Astrocyte (in vitro differentiated cells and primary cell): ENCODE results near the gene ZYG11B. TPM values are rescaled to one million over a fixed set of nuclear protein-coding genes. Genes with fewer than 3 reads are reported as not detected.
"Not testable (repeated sequence)": the region's sequence is repeated elsewhere in the genome, so short reads cannot be mapped to it uniquely, and the experiment has no call there.

Source experiments
- DNase-seq: peaks from one replicate; pipeline ENCODE4 v3.0.0-alpha.2; 2010; ENCODE audit warnings: low read depth
- FAIRE-seq: peaks from 2 replicates; lab custom pipeline; 2011; peaks lifted over from hg19 to GRCh38; lab: Jason Lieb, UNC
- H2AFZ ChIP-seq: 2 replicates; pipeline ENCODE4 v1.6.0; 2012; ENCODE audit warnings: low read depth, low read length, inconsistent platforms
- H3K27ac ChIP-seq: 2 replicates; pipeline ENCODE4 v1.5.1; 2011; ENCODE audit warnings: low read depth, low read length, inconsistent platforms
- H3K27me3 ChIP-seq: 2 replicates; pipeline ENCODE4 v1.6.0; 2011; ENCODE audit warnings: low read length, inconsistent platforms; ENCODE audit not compliant: insufficient read depth
- H3K36me3 ChIP-seq: 2 replicates; pipeline ENCODE4 v1.5.1; 2011; ENCODE audit warnings: low read length, inconsistent platforms; ENCODE audit not compliant: insufficient read depth
- H3K4me1 ChIP-seq: 2 replicates; pipeline ENCODE4 v1.5.1; 2011; ENCODE audit warnings: low read length, inconsistent platforms; ENCODE audit not compliant: insufficient read depth
- H3K4me2 ChIP-seq: 2 replicates; pipeline ENCODE4 v1.6.0; 2012; ENCODE audit warnings: low read length, inconsistent platforms
- H3K4me3 ChIP-seq: 2 replicates; pipeline ENCODE4 v1.5.1; 2011; ENCODE audit warnings: low read depth, mild to moderate bottlenecking, low read length, inconsistent platforms; ENCODE audit not compliant: insufficient read depth
- H3K79me2 ChIP-seq: 2 replicates; pipeline ENCODE4 v1.6.0; 2012; ENCODE audit warnings: mild to moderate bottlenecking, low read length, inconsistent platforms; ENCODE audit not compliant: insufficient read depth
- H3K9ac ChIP-seq: 2 replicates; pipeline ENCODE4 v1.6.0; 2012; ENCODE audit warnings: mild to moderate bottlenecking, low read length, inconsistent platforms
- H3K9me3 ChIP-seq: 2 replicates; pipeline ENCODE4 v1.5.1; 2012; ENCODE audit warnings: low read depth, mild to moderate bottlenecking, low read length, inconsistent platforms; ENCODE audit not compliant: insufficient read depth
- H4K20me1 ChIP-seq: 2 replicates; pipeline ENCODE4 v1.6.0; 2012; ENCODE audit warnings: low read length, inconsistent platforms; ENCODE audit not compliant: insufficient read depth
- H3K27ac Mint-ChIP-seq: one replicate; pipeline ENCODE4 v1.8.0; 2021; ENCODE audit warnings: mild to moderate bottlenecking, mixed read lengths; ENCODE audit not compliant: unreplicated experiment
- H3K27me3 Mint-ChIP-seq: one replicate; pipeline ENCODE4 v1.8.0; 2021; ENCODE audit warnings: low read depth, mixed read lengths; ENCODE audit not compliant: unreplicated experiment
- H3K36me3 Mint-ChIP-seq: one replicate; pipeline ENCODE4 v1.8.0; 2021; ENCODE audit warnings: low read depth, mixed read lengths; ENCODE audit not compliant: unreplicated experiment
- H3K4me1 Mint-ChIP-seq: one replicate; pipeline ENCODE4 v1.8.0; 2021; ENCODE audit warnings: low read depth, mixed read lengths; ENCODE audit not compliant: unreplicated experiment
- H3K4me3 Mint-ChIP-seq: one replicate; pipeline ENCODE4 v1.8.0; 2021; ENCODE audit warnings: mild to moderate bottlenecking, moderate library complexity, mixed read lengths; ENCODE audit not compliant: unreplicated experiment
- H3K9me3 Mint-ChIP-seq: one replicate; pipeline ENCODE4 v1.8.0; 2021; ENCODE audit warnings: mild to moderate bottlenecking, mixed read lengths; ENCODE audit not compliant: unreplicated experiment
- EZH2 ChIP-seq: IDR thresholded peaks from 2 replicates; pipeline ENCODE4 v1.6.1; 2012; ENCODE audit warnings: mild to moderate bottlenecking, low read length, inconsistent platforms; ENCODE audit not compliant: insufficient read depth
- total RNA-seq: library from RNA; stranded (reverse); gene quantifications from 2 replicates; pipeline ENCODE4 v1.2.1, GENCODE V29; 2021
- TF ChIP-seq, protein P1 (sequence below): IDR thresholded peaks from 2 replicates; pipeline ENCODE4 v1.5.1; 2011; ENCODE audit warnings: low read depth, mild to moderate bottlenecking, inconsistent platforms, low read length, moderate library complexity; ENCODE audit not compliant: insufficient read depth

Gene ZYG11B
- total RNA-seq, 1 donor from 2014 or later = 22.1 TPM

GRCh38 chr1:52686261-52686751 is 39.9 kb upstream of the ZYG11B start:
- H3K36me3 ChIP-seq = peaks cover 23% of the 10 kb centered on the region
- not testable (repeated sequence) for H3K9me3 ChIP-seq, H3K4me3 Mint-ChIP-seq, H3K4me1 ChIP-seq, H3K79me2 ChIP-seq, DNase-seq, H3K4me3 ChIP-seq, H3K27ac ChIP-seq, H3K27ac Mint-ChIP-seq, H3K4me2 ChIP-seq, H3K9me3 Mint-ChIP-seq, H3K27me3 Mint-ChIP-seq, H4K20me1 ChIP-seq, H3K27me3 ChIP-seq, H3K36me3 Mint-ChIP-seq, H3K4me1 Mint-ChIP-seq, H3K9ac ChIP-seq, FAIRE-seq, H2AFZ ChIP-seq
- TF ChIP-seq, protein P1, sequence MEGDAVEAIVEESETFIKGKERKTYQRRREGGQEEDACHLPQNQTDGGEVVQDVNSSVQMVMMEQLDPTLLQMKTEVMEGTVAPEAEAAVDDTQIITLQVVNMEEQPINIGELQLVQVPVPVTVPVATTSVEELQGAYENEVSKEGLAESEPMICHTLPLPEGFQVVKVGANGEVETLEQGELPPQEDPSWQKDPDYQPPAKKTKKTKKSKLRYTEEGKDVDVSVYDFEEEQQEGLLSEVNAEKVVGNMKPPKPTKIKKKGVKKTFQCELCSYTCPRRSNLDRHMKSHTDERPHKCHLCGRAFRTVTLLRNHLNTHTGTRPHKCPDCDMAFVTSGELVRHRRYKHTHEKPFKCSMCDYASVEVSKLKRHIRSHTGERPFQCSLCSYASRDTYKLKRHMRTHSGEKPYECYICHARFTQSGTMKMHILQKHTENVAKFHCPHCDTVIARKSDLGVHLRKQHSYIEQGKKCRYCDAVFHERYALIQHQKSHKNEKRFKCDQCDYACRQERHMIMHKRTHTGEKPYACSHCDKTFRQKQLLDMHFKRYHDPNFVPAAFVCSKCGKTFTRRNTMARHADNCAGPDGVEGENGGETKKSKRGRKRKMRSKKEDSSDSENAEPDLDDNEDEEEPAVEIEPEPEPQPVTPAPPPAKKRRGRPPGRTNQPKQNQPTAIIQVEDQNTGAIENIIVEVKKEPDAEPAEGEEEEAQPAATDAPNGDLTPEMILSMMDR = peak; percentile 74

DNA sequence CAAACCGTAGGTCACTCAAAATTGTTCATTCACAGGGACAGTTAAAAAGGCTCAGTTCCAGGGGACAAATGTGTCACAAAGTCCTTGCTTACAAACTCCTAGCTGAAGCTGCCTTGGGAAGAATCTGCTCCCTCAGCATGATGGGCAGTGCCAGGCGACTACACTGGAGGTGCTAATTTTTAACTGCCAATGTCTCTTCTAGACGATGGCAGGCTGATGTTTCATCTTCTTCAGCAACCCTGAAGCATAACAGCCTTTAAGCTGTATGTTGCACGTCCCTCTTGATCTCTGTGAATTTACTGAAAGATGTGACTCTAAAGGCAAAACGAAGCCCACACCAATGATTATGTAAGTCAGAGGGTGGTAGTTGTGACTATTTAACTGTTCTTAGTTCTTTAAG is 39.4 kb upstream of the ZYG11B start:
- Mint-ChIP-seq H3K9me3 (no peaks in the 10 kb centered on the region), H3K36me3 (peaks cover 4% of the 10 kb centered on the region), H3K27ac (no peak overlapping the region), H3K4me1 (no peaks in the 10 kb centered on the region), H3K4me3 (no peak overlapping the region), H3K27me3 (no peaks in the 10 kb centered on the region)
- no peak overlapping the region for H3K9ac ChIP-seq
- no peaks in the 10 kb centered on the region for H3K9me3 ChIP-seq
- H3K4me2 ChIP-seq = no peak overlapping the region
- H3K4me1 ChIP-seq = no peaks in the 10 kb centered on the region
- DNase-seq (no peak), FAIRE-seq (no peak)
- no peaks in the 10 kb centered on the region for H4K20me1 ChIP-seq
- H3K27ac ChIP-seq = no peak overlapping the region
- H3K36me3 ChIP-seq = peaks cover 25% of the 10 kb centered on the region
- no peak overlapping the region for H2AFZ ChIP-seq
- no peak overlapping the region for H3K4me3 ChIP-seq
- no peak for TF ChIP-seq EZH2
- TF ChIP-seq, protein P1 = no peak
- no peaks in the 10 kb centered on the region for H3K79me2 ChIP-seq
- no peaks in the 10 kb centered on the region for H3K27me3 ChIP-seq

GRCh38 chr1:52691821-52692220 is 34.4 kb upstream of the ZYG11B start:
- H3K36me3 Mint-ChIP-seq = peaks cover 19% of the 10 kb centered on the region
- no peaks in the 10 kb centered on the region for H3K27me3 Mint-ChIP-seq
- Histone ChIP-seq H3K4me2 (no peak overlapping the region), H3K4me1 (no peaks in the 10 kb centered on the region), H3K27ac (no peak overlapping the region), H3K9ac (no peak overlapping the region), H3K79me2 (peaks cover 42% of the 10 kb centered on the region), H3K36me3 (peaks cover 27% of the 10 kb centered on the region), H3K27me3 (no peaks in the 10 kb centered on the region), H3K4me3 (no peak overlapping the region), H3K9me3 (no peaks in the 10 kb centered on the region), H4K20me1 (peaks cover 13% of the 10 kb centered on the region), H2AFZ (no peak overlapping the region)
- H3K4me3 Mint-ChIP-seq = no peak overlapping the region
- FAIRE-seq (no peak), DNase-seq (no peak)
- no peaks in the 10 kb centered on the region for H3K9me3 Mint-ChIP-seq
- TF ChIP-seq EZH2 = no peak
- TF ChIP-seq, protein P1 = no peak
- no peak overlapping the region for H3K27ac Mint-ChIP-seq
- peaks cover 2% of the 10 kb centered on the region for H3K4me1 Mint-ChIP-seq
